GM12875 (cell line): ENCODE data around the gene CEBPE.

Experiments
- H3K4me3 ChIP-seq: one replicate; pipeline ENCODE4 v1.5.1; 2011; ENCODE audit warnings: low read depth, low read length, control low read depth
- CTCF ChIP-seq: IDR thresholded peaks from 2 replicates; pipeline ENCODE4 v1.5.1; 2011; ENCODE audit warnings: low read depth, mild to moderate bottlenecking, control low read depth, inconsistent platforms, low read length, moderate library complexity, borderline replicate concordance; ENCODE audit not compliant: insufficient read depth

CEBPE gene

GRCh38 chr14:23089498-23090253 is 29.4 kb downstream of the CEBPE start:
- no peak overlapping the region for H3K4me3 ChIP-seq
- no peak for TF ChIP-seq CTCF

GRCh38 chr14:23086565-23086964 is 32.5 kb downstream of the CEBPE start:
- TF ChIP-seq CTCF, result no peak
- H3K4me3 ChIP-seq, result no peak overlapping the region

GRCh38 chr14:23085458-23085857 is 33.6 kb downstream of the CEBPE start:
- no peak overlapping the region for H3K4me3 ChIP-seq
- no peak for TF ChIP-seq CTCF

- no peak overlapping the region for H3K4me3 ChIP-seq
- TF ChIP-seq CTCF, result no peak
Observed at GRCh38 chr14:23080474-23080873, 38.6 kb downstream of the CEBPE start.

GRCh38 chr14:23079716-23080115 is 39.3 kb downstream of the CEBPE start:
- H3K4me3 ChIP-seq, result no peak overlapping the region
- TF ChIP-seq CTCF, result no peak

- no peak overlapping the region for H3K4me3 ChIP-seq
- no peak for TF ChIP-seq CTCF
Observed at GRCh38 chr14:23078692-23079116, 40.4 kb downstream of the CEBPE start.

GRCh38 chr14:23077962-23078361 is 41.1 kb downstream of the CEBPE start:
- no peak overlapping the region for H3K4me3 ChIP-seq
- no peak for TF ChIP-seq CTCF
